GM12892 (cell line): ENCODE measurements around the gene FGF10.

ENCODE experiments used
- POLR2A ChIP-seq: IDR thresholded peaks from 2 replicates; pipeline ENCODE4 v1.6.1; 2011; ENCODE audit warnings: low read depth, low read length, control low read depth
- POLR2AphosphoS5 ChIP-seq: IDR thresholded peaks from 2 replicates; pipeline ENCODE4 v1.6.1; 2011; ENCODE audit warnings: low read depth, low read length, control low read depth
- TAF1 ChIP-seq: IDR thresholded peaks from 2 replicates; pipeline ENCODE4 v1.6.1; 2011; ENCODE audit warnings: low read depth, mild to moderate bottlenecking, control low read depth, low read length, borderline replicate concordance

GRCh38 chr5:44389090-44389822 is at the start of gene FGF10:
- TF ChIP-seq POLR2AphosphoS5 = no peak
- TF ChIP-seq POLR2A = no peak
- TF ChIP-seq TAF1 = no peak
